ENCODE measurements around the gene KCNQ4.

The KCNQ4 gene

DNA sequence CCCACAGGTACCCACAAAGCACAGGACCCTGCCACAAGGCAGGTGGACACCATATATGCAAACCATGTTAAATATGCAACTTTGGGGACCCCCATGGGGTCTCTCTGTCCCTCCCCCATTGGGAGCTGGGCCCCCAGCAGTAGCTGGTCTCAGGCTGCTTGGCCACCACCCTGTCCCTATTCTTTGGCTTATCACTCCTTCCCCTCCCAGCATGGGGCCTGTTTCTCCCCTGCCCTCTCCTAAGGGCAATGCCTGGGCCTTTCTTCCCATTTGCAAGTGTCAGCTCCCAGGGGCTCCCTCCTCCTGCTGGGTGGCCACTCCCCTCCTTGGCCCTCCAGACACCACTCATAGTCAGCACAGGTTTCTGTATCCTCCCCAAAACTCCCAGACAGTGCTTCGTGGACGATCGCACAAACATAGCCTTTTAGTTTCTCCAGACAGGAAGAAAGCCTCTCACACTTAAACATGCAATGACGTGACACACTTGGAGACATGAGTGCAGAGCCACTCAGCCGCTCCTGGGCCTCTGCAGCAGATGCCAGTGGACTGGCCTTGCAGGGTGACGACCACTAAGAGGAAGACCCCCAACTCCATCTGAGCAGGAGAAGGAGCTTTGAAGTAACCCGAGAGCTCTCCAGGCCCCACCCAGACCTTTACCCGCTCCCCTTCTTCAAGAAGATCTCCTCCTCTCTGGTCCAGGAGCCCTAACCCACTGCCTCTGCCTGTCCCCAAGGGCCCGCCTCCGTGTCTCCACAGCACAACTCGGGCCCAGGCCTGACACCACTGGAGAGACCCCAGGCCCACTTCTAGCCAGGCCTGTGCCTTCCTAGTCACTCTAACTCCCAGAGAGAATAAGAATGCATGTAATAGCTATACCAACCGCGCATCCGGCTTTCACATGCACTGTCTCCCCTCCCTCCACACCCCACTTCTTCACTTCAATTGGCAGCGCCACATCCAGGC, 55.7 kb downstream of the KCNQ4 start:
- in situ Hi-C loops (cut with MboI; ENCODE audit: low sequenced_read_pairs): no loop called here

GRCh38 chr1:40839943-40840335, 56.4 kb downstream of the KCNQ4 start:
- in situ Hi-C loops (cut with MboI; ENCODE audit: low sequenced_read_pairs): no loop called here

- in situ Hi-C loops (cut with MboI; ENCODE audit: low sequenced_read_pairs): no loop called here
These were observed 57.1 kb downstream of the KCNQ4 start for GRCh38 chr1:40840526-40841323.

GRCh38 chr1:40841602-40842001, 58.0 kb downstream of the KCNQ4 start:
- in situ Hi-C loops (cut with MboI; ENCODE audit: low sequenced_read_pairs): no loop called here

DNA sequence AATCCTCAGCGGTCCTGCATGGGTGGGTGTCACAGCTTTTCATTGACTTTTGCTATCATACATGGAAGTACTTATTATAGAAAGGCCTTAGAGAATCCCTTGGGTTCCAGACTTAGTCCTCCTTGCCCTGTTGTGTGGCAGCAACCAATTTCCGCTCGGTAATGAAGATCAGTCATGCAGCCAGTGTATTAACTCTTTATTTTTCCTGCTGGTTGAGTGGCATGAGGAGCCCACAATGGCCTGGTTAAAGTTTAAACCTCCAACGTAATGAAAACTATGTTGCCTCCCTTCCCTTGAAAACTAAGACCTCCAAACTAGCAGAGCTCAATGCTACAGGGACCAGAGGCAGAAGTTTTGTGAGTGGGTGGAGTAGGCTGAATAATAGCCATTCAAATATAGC, 58.6 kb downstream of the KCNQ4 start:
- in situ Hi-C loops (cut with MboI; ENCODE audit: low sequenced_read_pairs): no loop called here

DNA sequence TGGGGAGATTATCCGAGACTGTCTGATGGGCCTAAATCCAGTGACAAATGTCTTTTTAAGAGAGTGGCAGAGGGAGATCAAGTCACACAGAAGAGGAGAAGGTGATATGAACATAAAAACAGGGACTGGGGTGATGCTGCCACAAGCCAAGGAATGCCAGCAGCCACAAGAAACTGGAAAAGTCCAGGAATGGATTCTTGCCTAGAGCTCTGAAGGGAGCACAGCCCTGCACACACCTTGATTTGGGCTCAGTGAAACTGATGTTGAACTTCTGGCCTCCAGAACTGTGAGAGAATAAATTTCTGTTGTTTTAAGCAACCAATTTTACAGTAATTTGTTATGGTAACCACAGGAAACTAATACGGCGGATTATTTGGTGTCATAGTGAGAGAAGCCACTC, 59.1 kb downstream of the KCNQ4 start:
- in situ Hi-C loops (cut with MboI; ENCODE audit: low sequenced_read_pairs): no loop called here

- in situ Hi-C loops (cut with MboI; ENCODE audit: low sequenced_read_pairs): no loop called here
These were observed 60.5 kb downstream of the KCNQ4 start for GRCh38 chr1:40844079-40844478.

DNA sequence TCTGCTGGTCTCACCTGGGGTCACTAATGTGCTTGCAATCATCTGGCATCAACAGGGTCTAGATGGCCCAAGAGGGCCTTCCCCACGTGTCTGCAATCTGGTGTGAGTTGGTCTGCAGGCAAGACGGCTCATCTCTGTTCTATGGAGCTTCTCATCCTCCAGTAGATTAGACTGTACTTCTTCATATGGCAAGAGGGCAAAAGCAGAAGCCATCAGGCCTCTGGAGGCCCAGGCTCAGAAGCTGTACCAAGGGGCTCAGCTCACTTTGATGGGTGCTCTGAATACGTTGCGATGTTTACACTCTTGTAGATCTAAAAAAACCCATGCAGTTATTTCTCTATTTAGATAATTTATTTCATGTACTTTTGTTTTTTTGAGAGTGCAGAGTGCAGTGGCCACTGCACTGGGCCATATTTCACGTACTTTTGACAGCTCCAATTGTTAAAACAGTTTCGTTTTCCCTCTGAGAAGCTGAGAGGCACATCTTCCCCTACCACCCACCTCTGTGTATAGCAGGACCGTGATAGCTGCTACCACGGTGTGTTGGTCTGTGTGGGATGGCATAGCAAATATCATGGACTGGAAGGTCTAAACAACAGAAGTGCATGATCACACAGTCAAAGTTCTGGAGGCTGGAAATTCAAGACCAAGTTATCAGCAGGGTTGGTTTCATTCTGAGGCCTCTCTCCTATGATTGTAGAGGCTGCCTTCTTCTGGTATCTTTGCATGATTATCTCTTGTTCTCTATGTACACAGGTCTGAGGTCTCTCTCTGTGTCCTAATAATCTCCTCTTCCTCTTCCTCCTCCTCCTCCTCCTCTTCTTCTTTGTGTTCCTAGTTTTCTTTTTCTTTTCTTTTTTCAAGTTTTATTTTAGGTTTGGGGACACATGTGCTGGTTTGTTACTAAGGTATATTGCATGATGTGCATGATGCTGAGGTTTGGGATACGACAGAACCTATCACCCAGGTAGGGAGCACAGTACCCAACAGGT, 61.6 kb downstream of the KCNQ4 start:
- in situ Hi-C loops (cut with MboI; ENCODE audit: low sequenced_read_pairs): no loop called here

DNA sequence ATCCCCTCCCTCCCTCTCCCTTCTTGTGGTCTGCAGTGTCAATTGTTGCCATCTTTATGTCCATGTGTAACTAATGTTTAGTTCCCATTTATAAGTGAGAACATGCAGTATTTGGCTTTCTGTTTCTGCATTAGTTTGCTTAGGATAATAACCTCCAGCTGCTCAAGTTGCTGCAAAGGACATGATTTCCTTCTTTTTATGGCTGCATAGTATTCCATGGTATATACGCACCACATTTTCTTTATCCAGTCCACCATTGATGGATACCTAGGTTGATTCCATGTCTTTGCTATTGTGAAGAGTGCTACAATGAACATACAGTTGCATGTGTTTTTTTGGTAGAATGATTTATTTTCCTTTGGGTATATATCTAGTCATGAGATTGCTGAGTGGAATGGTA, 62.3 kb downstream of the KCNQ4 start:
- in situ Hi-C loops (cut with MboI; ENCODE audit: low sequenced_read_pairs): no loop called here

GRCh38 chr1:40847023-40847745, 63.6 kb downstream of the KCNQ4 start:
- in situ Hi-C loops (cut with MboI; ENCODE audit: low sequenced_read_pairs): no loop called here

DNA sequence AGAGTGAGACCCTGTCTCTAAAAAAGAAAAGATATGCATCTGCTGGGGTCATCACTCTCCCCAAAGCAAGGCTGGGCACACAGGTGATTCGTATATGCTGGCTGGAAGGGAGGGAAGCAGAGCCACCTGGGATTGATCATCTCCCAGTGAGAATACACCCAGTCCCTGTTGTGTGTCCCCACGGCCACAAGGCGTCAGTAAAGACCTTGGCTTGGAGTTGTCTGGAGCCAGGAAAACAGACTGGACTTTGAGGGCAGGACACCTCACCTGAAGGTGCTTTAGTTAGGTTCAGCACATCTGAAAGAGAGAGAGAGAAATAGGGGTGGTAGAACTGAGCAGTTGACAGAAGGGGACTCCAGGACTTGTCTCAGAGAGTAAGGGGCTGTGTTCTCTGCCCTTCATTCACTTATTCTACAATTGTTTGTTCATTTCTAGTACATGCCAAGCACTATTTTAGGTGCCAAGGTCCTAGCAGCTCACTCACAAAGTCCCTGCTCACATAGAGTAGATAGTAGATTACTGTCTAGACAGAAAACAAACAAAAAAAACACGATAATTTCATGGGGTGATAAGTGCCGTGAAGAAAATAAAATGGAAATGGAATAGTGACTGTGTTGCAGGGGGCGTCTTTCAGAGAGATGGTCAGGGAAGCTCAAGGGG, 65.1 kb downstream of the KCNQ4 start:
- in situ Hi-C loops (cut with MboI; ENCODE audit: low sequenced_read_pairs): no loop called here

DNA sequence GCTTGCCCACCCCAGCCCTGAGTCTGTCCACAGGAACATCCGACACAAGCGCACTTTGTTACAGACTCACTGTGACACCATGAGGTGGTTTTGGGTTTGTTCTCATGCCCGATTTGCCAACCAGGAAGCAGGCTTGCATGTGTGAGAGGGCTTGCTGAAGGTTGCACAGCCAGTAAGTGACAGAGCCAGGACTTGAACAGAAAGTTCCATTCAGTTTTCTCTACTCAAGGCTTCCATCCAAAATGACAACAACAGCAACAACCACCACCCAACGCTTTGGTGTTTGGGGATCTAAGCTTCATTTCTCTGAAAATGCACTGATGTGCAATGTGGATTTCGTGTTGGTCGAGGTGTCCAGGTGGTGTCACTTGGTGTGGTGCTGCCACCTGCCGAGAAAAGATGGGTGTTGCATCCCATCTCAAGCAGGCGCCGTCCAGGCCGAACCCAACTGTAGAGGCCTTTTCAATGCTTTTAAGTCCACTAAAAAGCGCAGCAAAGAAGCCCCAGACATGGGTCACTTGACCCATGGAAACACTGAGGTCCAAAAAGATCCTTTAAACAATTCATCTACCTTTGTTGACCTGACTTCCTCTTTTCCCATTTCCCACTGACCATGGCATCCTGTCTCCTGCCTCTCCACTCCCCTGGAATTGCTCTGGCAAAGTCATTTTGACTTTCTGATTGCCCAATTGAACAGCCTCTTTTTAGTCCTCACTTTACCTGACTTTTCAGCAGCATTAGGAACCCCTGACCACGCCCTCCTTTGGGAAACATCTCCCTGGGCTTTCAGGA, 66.4 kb downstream of the KCNQ4 start:
- in situ Hi-C loops (cut with MboI; ENCODE audit: low sequenced_read_pairs): no loop called here

DNA sequence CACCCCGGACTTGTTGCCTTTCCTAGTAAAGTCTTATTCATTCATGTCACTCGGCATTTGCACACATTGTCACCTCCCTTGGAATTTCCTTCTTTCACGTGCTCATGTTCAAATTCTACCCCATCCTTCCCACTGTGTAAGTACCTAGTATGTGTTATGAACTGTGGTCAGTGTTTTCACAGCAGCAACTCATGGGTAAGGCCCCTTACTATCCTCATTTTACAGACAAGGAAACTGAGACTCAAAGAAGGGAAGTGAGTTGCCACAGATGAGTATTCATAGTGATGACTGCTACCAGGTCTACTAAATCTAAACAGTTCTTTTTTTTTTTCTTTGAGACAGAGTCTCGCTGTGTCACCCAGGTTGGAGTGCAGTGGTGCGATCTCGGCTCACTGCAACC, 68.1 kb downstream of the KCNQ4 start:
- in situ Hi-C loops (cut with MboI; ENCODE audit: low sequenced_read_pairs): no loop called here

- in situ Hi-C loops (cut with MboI; ENCODE audit: low sequenced_read_pairs): no loop called here
These were observed 69.7 kb downstream of the KCNQ4 start for GRCh38 chr1:40853113-40853884.

- in situ Hi-C loops (cut with MboI; ENCODE audit: low sequenced_read_pairs): no loop called here
These were observed 70.2 kb downstream of the KCNQ4 start for GRCh38 chr1:40853885-40854170.

DNA sequence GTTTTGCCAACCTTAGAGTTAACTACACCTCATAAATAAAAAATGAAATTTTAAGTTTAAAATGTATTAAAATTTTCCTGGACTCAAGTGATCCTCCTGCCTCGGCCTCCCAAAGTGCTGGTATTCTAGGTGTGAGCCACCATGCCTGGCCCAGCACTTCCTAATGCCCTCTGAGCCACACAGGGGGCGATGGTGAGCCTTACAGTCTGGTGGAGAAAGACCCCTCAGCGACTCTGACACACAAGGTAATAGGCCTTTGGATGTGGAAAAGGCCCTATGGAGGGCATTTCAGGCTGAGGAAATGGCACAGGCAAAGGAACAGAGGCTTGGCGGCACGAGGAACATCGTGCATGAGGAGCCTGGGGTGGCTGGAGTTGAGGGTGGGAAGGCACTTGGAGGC, 71.9 kb downstream of the KCNQ4 start:
- in situ Hi-C loops (cut with MboI; ENCODE audit: low sequenced_read_pairs): no loop called here

- in situ Hi-C loops (cut with MboI; ENCODE audit: low sequenced_read_pairs): no loop called here
These were observed 72.5 kb downstream of the KCNQ4 start for GRCh38 chr1:40856116-40856515.

- in situ Hi-C loops (cut with MboI; ENCODE audit: low sequenced_read_pairs): no loop called here
These were observed 73.2 kb downstream of the KCNQ4 start for GRCh38 chr1:40856656-40857302.

Data from HL-60/S4 treated with retinoic acid at 250 ng/mL for 4 days and 3 days (cell line).